NCI-H460 (cell line): Measurements from ENCODE around the gene LBP. TPM values are rescaled to one million over a fixed set of nuclear protein-coding genes. Genes with fewer than 3 reads are reported as not detected.
"Not testable (repeated sequence)": the region's sequence is repeated elsewhere in the genome, so short reads cannot be mapped to it uniquely, and the experiment has no call there.

Experiments used
- DNase-seq: peaks from one replicate; pipeline ENCODE4 v3.0.0-alpha.2; 2016; ENCODE audit warnings: low read depth; ENCODE audit errors: extremely low read depth
- polyA plus RNA-seq: library from polyadenylated mRNA; depleted of rRNA; stranded (reverse); fragments of >200 nt; gene quantifications from 2 replicates; pipeline ENCODE4 v1.2.3, GENCODE V29; 2014; cell fraction: nucleus; rRNA removed
- total RNA-seq: library from RNA; depleted of rRNA; stranded (reverse); fragments of >200 nt; shearing (Covaris generic); gene quantifications from 2 replicates; pipeline ENCODE4 v1.2.3, GENCODE V29; 2014; rRNA removed

Gene LBP, protein sequence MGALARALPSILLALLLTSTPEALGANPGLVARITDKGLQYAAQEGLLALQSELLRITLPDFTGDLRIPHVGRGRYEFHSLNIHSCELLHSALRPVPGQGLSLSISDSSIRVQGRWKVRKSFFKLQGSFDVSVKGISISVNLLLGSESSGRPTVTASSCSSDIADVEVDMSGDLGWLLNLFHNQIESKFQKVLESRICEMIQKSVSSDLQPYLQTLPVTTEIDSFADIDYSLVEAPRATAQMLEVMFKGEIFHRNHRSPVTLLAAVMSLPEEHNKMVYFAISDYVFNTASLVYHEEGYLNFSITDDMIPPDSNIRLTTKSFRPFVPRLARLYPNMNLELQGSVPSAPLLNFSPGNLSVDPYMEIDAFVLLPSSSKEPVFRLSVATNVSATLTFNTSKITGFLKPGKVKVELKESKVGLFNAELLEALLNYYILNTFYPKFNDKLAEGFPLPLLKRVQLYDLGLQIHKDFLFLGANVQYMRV
- total RNA-seq, result not detected in 2 replicates
- polyA plus RNA-seq, result not detected in 2 replicates

DNA sequence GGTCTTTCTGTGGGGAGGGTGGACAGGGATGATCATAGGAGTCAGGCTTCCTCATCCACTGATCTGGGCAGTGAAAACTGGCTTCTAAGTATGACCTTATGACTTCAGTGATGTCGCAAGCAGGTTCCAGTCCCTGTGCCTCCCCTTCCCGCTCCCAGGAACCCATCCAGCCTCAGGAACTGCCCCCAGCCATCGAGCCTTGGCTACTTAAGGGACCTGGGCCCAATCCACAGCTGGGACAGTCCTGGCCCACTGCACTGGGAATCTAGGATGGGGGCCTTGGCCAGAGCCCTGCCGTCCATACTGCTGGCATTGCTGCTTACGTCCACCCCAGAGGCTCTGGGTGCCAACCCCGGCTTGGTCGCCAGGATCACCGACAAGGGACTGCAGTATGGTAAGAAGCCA lies at the start of gene LBP:
LBP (plus strand) TSS at position 236 of the 405 bp plus-strand sequence; CDS start at position 271, 35 bp downstream.
- DNase-seq, result no peak

DNA sequence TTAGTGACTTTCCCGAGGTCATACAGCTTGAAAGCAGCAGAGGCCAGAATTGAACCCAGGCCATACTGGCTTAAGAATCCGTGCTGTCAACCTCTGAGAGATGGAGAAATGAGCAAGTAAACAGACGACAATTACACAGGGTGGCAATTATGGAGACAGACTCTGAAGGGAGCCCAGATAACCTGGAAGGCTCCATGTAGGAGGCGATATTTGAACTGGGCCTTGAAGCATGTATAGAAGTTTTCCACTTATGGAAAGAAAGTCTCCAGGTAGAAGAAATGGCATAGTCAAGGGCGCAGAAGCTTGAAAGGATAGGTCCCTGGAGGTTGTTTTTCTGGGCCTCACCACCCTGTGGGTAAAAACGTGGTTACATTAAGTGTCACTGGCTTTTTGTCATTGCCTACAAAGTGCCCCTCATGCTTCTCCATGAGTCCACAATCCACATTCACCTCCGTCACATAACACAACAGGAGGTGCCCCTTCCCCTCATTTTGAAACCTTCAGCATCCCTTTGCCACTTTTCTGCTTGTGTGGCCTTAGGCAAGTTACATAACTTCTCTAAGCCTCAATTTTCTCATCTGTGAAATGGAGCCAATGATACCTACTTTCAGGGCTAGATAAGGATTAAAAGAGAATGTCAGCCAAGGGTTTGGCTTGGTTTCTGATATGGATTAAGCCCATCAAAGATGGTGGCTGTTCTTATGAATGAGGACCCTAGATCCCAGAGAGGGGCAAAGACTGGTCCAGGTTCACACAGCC lies 48.2 kb upstream of the LBP start:
- no peak for DNase-seq

DNA sequence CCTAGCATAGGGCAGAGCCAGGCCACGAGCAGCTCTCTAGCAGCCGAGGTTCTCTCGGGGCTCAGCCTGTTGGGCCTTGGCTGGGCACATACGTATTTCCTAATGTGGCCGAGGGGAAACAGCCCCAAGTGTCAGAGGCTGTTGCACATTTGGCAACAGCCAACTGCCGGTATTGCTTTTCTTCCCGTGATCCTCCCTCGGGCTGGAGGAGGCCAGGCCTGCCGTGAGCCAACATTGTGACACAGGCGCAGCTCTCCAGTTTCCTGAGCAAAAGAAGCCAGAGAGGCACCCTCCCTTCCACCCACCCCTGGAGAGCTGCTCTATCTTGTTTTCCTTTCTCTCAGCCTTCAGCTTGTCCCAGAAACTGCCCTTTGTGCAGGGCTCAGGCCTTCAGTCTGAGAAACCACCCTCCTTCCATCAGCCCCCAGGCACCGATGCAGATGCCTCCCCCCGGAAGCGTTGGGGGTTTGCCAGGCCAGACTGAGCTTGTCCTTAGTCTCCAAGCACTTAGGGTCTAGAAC lies 47.5 kb upstream of the LBP start:
- no peak for DNase-seq

DNA sequence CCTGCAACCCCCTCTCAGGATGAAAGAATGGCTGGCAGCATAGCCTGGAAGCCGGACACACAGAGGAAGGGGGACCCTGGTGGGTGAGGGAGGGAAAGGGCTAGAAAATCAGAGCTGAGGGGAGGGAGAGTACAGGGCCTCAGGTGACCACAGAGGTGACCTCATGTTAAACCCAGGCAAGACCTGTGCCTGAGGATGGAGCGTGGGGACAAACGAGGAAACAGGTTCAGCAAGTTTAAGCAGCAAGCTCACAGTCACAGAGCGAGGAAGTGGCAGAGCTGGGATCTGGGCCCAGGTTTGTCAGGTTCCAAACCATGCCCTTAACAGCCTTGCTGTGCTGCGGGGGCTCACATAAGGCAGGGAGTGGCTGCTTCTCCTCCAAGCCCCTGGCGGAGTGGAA lies 46.3 kb upstream of the LBP start:
- DNase-seq, result no peak

DNA sequence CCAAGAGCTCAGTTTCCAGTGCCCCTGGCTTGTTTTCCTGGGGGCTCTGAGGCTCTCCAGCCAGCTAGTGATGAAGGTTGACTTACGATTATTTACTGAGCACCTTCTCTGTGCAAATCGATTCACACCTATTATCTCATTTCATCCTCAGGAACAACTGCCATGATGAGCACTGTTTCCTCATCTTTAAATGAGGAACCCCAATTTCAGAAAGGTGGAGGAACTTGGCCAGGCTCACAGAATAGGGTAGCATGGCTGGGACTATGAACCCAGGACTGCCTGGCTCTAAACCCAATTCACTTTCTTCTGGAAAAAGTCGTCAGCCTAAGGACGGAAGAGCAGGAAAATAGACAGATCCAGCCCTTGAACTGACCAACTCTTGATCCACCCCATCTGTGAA lies 45.8 kb upstream of the LBP start:
- DNase-seq, result no peak

DNA sequence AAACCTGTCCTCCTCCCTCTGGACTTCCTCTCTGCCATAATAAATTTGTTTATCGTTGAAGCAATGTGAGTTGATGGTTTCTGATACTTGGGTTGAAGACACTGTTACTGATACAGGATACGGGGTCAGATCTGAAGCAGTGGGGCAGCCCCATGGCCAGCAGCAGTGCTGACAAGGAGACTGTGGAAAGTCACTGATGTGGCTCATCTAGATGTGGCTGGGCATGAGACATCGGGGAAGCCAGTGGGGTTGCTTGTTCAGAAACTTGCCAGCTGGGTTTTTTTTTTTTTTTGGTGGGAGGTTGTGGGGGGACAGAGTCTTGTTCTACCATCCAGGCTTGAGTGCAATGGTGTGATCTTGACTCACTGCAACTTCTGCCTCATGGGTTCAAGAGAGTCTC lies 45.0 kb upstream of the LBP start:
- DNase-seq, result no peak

DNA sequence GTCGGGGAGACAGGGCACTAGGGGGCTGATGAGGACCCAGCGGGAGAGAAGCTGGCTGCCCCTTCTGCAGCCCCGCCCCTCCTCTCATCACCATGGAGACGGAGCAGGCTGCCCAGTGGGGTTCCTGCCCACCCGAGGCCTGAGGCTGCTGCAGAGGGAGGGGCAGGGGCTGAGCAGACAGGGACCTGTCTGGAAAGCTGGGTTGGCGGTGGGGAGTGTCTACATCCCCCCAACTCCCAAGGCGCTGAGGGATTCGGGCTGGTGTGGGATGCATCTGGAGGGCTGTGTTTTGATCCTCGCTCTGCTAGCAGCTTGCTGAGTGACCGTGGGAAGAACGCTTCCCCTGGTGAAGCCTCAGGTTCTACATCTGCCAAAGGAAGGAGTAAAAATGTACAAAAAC lies 43.5 kb upstream of the LBP start:
- DNase-seq, result no peak

DNA sequence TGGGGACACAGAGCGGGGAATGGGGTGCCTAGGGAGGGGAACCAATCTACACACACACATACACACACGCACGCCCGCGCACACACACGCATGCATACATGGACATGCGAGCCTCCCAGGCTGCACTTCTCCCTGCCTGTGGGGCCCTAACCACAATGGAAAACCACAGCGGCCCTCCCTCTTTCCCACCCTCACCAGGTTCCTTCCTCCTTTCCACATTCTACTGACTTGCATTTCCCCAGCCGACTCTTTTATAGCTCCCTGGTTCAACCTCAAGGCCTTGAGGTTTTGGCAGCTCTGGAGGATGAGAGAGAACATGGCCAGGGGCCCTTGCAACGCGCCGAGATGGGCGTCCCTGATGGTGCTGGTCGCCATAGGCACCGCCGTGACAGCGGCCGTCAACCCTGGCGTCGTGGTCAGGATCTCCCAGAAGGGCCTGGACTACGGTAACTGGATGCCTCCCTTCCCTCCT lies 42.3 kb upstream of the LBP start, which contains the start of gene BPI:
BPI (plus strand) TSS at position 249 of the 472 bp plus-strand sequence; CDS start at position 317, 68 bp downstream.
- DNase-seq, result no peak

DNA sequence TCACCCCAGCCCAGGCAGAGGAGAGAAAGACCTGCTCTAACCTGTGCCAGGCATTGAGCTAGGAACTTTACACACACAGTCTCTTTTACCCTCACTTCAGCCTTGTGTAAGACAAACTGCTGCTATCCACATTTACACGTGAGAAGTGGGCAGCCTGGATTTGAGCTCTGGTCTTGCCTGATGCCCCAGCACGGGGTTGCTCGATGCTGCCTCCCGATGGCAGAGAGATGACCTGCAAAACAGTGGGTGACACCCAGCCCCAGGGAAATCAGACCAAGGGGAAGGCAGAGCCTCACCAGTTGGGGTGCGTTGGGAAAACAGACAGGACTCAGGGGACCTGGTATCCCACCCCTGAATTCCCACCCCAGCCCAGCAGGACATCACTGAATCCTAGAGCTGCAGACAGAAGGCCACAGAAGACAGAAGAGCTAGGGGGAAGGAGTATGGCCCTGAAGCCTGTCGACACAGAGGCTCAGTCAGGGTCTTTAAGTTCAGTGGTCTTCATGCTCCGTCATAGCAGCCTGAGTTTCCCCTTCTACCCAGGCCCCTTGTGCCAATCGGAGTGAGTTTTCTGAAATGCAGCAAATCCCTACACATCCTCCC lies 41.3 kb upstream of the LBP start:
- peak; percentile 20 for DNase-seq

DNA sequence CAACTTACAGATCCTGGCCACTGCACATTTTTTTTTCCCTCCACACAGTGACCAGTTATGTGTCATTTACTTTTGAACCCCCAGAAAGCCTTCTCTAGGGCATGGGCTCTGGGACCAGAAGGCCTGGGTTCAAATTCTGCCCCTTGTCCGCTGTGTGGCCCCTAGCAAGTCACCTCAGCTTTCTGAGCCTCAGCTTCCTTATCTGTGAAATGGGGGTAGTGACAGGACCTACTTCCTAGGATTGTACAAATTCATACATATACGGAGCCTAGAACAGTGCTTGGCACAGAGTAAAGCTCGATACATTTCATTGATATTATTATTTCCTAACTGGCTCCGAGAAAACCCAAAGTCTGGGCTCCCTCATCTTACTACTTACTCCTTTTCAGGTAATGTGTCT lies 40.7 kb upstream of the LBP start:
- DNase-seq, result no peak

DNA sequence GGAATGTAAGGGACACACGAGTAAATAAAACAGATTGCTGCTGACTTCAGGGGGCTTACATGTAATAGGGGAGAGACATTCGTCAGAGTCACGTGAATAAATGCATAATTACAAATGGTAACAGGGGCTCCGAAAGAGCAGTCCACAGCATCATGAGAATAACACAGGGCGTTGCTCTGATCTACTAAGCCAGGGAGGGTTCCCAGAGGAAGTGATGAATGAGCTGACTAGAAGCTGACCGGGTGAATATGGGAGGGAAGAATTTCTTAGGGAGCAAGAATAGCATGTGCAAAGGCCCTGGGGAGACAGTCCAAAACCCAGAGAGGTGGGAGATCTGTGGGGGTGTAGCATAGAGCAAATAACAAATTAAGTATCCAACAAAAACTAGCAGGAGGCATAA lies 39.9 kb upstream of the LBP start:
- DNase-seq, result no peak

DNA sequence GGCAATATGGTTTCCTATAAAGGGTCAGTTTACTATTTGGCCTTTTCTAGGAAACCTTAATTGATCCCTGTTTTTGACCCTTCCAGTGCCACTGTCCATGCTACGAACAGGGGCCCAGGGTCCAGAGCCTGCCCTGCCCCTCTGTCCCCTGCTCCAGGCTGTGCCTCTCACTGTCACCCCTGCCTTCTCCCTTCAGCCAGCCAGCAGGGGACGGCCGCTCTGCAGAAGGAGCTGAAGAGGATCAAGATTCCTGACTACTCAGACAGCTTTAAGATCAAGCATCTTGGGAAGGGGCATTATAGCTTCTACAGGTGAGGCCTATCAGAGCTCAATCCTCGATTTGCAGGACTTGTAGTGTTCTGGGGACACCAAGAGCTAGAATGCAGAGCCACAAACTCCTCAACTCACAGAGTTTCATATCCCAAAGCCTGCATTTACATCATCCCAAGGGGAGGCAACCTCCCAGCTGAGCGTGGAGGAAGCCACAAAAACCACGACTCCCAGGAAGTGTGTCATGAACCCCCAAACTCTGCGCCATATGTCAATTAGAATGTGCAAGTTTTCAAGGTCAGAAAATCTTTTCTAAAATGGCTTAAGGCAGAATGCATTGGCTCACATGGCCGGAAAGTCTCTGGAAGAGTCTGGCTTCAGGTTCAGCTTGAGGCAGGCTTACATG lies 38.8 kb upstream of the LBP start:
- no peak for DNase-seq

DNA sequence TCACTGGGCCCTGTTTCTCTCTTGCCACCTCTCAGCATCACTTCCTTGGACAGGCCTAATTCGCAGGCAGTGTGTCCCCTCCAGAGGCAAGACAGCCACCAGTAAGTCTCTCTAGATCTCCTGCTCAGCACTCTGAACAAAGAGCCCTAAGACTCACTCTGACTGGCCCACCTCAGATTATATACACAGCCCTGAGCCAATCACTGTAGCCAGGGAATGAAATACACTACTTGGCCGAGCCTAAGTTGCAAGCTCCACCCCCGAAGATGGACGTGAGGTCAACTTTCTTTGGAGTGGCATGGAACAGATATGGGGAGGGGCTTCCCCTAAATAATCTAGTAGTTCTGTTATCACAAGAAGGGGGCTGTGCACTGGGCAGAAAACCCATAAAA lies 38.2 kb upstream of the LBP start:
- no peak for DNase-seq

DNA sequence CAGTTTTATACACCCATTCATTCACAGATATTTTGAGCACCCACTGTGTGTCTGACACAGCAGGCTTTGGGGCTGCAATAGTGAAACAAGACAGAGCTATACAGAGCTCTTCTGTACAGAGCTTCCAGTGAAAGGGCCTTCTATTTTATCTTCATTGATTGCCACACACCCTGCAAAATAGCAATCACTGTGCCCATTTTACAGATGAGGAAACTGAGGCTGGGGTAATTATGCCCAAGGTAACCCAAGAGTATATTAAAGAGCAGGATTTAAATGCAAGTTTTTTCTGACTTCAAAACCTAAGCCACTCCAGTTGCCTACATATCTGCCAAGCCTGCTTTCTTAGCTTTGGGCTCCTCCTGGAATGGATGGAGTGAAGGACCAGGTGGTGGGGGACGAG lies 37.8 kb upstream of the LBP start:
- DNase-seq, result no peak

DNA sequence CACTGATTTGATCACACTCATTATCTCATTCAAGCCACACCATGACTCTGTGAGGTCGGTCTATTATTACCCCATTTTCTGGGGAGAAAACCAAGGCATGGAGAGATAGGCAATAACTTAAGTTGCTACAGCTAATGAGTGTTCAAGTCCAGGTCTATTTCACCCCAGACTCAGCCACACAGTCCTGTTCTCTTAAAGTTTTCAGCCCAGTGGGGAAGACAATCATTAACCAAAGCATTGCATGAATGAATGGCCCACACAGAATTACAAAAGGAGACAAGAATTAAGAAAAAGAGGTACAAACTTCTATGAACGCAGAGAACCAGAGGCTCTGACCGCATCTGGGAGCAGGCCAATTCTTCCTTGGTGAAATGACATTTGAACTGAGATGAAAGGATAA lies 35.2 kb upstream of the LBP start:
- DNase-seq, result no peak

DNA sequence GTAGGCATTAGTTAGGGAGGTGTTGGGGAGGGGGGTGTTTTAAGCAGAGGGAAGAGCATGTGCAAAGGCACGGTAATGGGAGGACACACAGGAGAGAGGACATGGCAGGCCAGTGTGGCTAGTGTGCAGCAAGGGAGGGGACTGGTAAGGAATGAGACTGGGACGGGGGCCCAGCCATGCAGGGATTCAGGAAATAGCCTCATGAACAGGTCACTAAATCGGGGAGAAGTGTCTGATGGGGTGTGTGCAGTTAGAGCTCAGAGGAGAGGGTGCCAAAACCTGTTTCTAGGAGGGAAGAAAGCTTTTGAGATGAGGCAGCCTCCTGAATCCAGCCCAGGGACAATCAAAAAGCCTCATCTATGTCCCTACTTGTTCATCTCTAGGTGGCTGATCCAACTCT lies 34.8 kb upstream of the LBP start:
- DNase-seq, result no peak

DNA sequence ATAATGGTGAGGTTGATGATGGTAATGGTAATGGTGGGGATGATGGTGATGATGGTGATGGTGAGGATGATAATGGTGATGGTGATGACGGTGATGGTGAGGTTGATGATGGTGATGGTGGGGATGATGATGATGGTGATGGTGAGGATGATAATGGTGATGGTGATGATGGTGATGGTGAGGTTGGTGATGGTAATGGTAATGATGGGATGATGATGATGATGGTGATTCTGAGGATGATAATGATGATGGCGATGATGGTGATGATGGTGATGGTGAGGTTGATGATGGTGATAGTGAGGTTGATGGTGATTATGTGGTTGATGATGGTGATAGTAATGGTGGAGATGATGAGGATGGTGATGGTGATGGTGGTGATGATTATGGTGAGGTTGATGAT lies 32.6 kb upstream of the LBP start:
- DNase-seq, result no peak

DNA sequence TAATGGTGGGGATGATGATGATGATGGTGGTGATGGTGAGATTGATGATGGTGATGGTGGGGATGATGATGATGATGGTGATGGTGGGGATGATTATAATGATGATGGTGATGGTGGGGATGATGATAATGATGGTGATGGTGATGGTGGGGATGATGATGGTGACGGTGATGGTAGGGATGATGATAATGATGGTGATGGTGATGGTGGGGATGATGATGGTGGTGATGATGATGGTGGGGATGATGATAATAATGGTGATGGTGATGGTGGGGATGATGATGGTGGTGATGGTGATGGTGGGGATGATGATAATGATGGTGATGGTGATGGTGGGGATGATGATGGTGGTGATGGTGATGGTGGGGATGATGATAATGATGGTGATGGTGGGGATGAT lies 31.9 kb upstream of the LBP start:
- DNase-seq, result not testable (repeated sequence)

DNA sequence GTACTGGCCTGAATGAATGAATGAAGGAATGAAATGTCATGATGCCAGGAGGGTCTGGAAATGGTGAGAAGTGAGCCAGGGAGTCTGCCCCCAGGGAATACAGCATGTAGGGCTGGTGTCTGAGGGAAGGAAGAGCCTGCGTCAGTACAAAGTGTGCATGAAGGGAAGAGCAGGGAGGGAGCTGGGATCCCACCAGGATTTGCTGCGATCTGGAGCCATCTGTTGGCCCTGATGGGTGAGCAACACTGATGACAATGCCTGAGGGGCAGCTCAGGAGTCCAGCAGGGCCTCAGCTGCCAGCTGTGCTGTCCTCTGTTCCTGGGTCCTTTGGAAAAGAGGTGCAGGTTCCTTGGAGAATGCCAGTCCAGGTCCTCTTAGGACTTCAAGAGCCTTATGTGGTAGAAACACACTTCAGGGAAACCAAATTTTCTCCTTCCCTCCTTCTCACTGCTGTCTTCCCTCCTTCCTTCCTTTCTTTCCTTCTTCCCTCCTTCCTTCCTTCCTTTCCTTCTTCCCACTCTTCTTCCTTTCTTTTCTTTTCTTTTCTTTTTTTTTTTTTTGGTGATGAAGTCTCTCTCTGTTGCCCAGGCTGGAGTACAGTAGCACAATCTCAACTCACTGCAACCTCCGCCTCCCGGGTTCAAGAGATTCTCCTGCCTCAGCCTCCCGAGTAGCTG lies 30.9 kb upstream of the LBP start:
- no peak for DNase-seq

DNA sequence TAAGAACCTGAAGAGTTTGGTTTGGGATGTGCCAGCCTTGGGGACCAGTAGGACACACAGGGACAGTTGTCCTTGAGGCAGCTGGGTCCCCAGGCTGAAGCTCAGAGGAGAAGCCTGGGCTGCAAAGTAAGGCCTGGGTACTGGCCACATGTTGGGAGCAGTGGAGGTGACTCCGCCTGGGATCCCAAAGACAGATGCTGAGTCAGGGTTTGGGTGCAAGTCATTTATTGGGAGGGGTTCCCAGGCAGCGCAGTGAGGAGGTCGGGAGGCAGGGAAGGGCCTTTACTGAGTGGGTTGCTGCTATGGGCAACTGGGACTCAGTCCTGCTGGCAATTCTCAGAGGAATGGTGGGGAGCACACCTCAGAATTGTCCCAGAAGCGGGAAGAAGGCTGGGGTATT lies 29.9 kb upstream of the LBP start:
- DNase-seq, result no peak
